ENCODE results near the gene RPL11. TPM values are rescaled to one million over a fixed set of nuclear protein-coding genes. Genes with fewer than 3 reads are reported as not detected.

Gene RPL11
- total and polyA plus RNA-seq, 12 donors, result 577 to 2,166 (median 635) TPM

DNA sequence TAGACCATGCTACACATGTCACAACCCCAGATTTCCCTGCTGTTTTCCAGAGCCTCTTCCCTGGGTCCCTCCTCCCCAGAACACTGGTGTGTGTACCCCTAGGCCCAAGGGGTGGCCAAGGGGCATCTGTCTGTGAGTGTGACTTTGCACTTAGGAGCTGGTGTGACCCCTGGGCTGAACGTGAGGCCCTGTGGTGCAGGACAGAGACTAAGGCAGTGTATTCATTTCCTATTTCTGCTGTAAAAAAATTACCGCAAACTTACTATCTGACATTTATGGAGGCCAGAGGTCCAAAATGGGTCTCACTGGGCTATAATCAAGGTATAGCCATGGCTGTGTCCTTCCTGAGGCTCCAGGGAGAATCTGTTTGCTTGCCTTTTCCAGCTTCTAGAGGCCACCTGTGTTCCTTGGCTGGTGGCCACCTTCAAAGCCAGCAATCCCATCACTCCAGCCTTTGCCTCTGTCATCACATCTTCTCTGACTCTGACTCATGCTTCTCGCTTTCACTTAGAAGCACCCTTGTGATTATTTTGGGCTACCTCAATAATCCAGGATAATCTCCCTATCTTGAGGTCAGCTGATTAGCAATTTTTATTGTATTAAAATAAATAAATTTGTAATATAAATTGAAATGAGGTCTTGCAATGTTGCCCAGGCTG is 27.7 kb downstream of the RPL11 start:
- no peak for TF ChIP-seq CTCF (IDR thresholded peaks at IDR 0.05)
- Histone ChIP-seq H3K4me1 (peaks cover 0 to 14% (median 2%) of the 10 kb centered on the region in 9 donors), H3K27ac (no peak overlapping the region), H3K27me3 (no peaks in the 10 kb centered on the region), H3K4me3 (no peak overlapping the region), H3K36me3 (peaks cover 0 to 4% (median 0%) of the 10 kb centered on the region in 9 donors), H3K9me3 (no peaks in the 10 kb centered on the region)
- DNase-seq (no peak), ATAC-seq (peak in 2 of 8 donors; percentile 20 to 70)
- intact Hi-C loops (cut with DNase I), result no loop called here
- 72 to 75% methylated on average over 3 of the region's 3 CpGs for WGBS, 2 donors

GRCh38 chr1:23720256-23720995 is 28.8 kb downstream of the RPL11 start:
- ATAC-seq (no peak), DNase-seq (no peak)
- intact Hi-C loops (cut with DNase I), result no loop called here

DNA sequence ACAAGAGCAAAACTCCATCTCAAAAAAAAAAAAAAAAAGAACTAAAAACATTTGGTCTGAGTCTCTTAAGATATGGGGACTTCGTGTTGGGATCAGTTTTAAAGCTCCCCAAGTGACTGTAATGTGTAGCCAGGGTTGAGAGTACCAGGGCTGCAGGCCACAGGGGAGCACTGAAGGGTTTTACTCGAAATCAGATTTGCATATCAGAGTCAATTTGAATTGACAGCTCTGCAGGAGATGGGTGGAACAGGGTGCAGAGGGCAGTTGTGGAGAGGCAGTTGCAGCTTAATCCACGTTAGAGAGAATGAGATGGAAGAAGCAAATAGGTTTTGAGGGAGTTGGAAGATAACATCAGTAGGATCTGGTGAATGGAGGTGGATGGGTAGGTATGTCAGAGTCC is 31.0 kb downstream of the RPL11 start:
- Histone ChIP-seq H3K4me1 (peaks cover 0 to 15% (median 7%) of the 10 kb centered on the region in 9 donors), H3K4me3 (no peak overlapping the region), H3K9me3 (no peaks in the 10 kb centered on the region), H3K27ac (no peak overlapping the region), H3K27me3 (no peaks in the 10 kb centered on the region), H3K36me3 (no peaks in the 10 kb centered on the region)
- DNase-seq (no peak), ATAC-seq (no peak)
- intact Hi-C loops (cut with DNase I), result no loop called here
- TF ChIP-seq CTCF (IDR thresholded peaks at IDR 0.05), result no peak
- 69 to 77% methylated on average over 3 of the region's 3 CpGs for WGBS, 2 donors

More at GRCh38 chr1:23720256-23720995, 28.8 kb downstream of the RPL11 start:
- no peak for TF ChIP-seq CTCF (IDR thresholded peaks at IDR 0.05)
- Histone ChIP-seq H3K27me3 (no peaks in the 10 kb centered on the region), H3K9me3 (no peaks in the 10 kb centered on the region), H3K27ac (no peak overlapping the region), H3K36me3 (no peaks in the 10 kb centered on the region), H3K4me3 (no peak overlapping the region), H3K4me1 (peaks cover 0 to 14% (median 2%) of the 10 kb centered on the region in 9 donors)
- 89 to 90% methylated on average over 10 of the region's 10 CpGs for WGBS, 2 donors

GRCh38 chr1:23726686-23727085 is 35.1 kb downstream of the RPL11 start:
- H3K27me3 ChIP-seq, result no peaks in the 10 kb centered on the region
- peaks cover 0 to 25% (median 0%) of the 10 kb centered on the region in 9 donors for H3K4me1 ChIP-seq
- intact Hi-C loops (cut with DNase I), result no loop called here
- H3K4me3 ChIP-seq, result no peak overlapping the region
- 93 to 97% methylated on average over 2 of the region's 2 CpGs for WGBS, 2 donors
- H3K9me3 ChIP-seq, result no peaks in the 10 kb centered on the region
- DNase-seq (no peak), ATAC-seq (peak in 1 of 8 donors; percentile 31)
- peak overlapping the region in 1 of 10 donors; percentile 64 for H3K27ac ChIP-seq
- H3K36me3 ChIP-seq, result no peaks in the 10 kb centered on the region
- TF ChIP-seq CTCF (IDR thresholded peaks at IDR 0.05), result no peak

All from heart right ventricle (tissue), 16 donors.